Caco-2 (cell line): ENCODE measurements around the gene EOGT. TPM values are rescaled to one million over a fixed set of nuclear protein-coding genes. Genes with fewer than 3 reads are reported as not detected.

ENCODE experiments used
- BruUV-seq: library from RNA; stranded (reverse); fragments of 400-500 nt; replicated peaks from 2 replicates; lab custom pipeline; 2021; lab: Mats Ljungman, UMichigan
- CTCF ChIA-PET: fragments of 300-600 bp; sonication (Branson Sonifier 250); formaldehyde crosslinking; loops from one replicate; lab custom pipeline; 2022; ENCODE audit warnings: antibody characterized with exemption; lab: Charles Lee
- POLR2A ChIA-PET: fragments of 300-600 bp; sonication (Branson Sonifier 250); formaldehyde crosslinking; loops from one replicate; lab custom pipeline; 2022; ENCODE audit warnings: antibody characterized with exemption; lab: Charles Lee
- DNase-seq, 2 experiments: peaks; one replicate each; pipeline versions ENCODE4 v3.0.0 to v3.0.0-alpha.2; 2020 to 2022
- H3K27me3 ChIP-seq: replicated peaks from 2 replicates; pipeline ENCODE4 v1.6.0; 2011; ENCODE audit warnings: low read length; ENCODE audit not compliant: control insufficient read depth, insufficient read depth
- H3K36me3 ChIP-seq: 2 replicates; pipeline ENCODE4 v1.5.1; 2011; ENCODE audit warnings: low read length; ENCODE audit not compliant: control insufficient read depth, insufficient read depth
- H3K4me1 ChIP-seq: fragments of 250-450 bp; sonication (Bioruptor Pico); 2 replicates; pipeline ENCODE4 v1.5.1; 2020; ENCODE audit warnings: mild to moderate bottlenecking
- H3K4me3 ChIP-seq: 2 replicates; pipeline ENCODE4 v1.5.1; 2011; ENCODE audit warnings: low read depth, mild to moderate bottlenecking, control low read depth, low read length
- H3K9me3 ChIP-seq: fragments of 250-450 bp; sonication (Bioruptor Pico); 2 replicates; pipeline ENCODE4 v1.5.1; 2020; ENCODE audit warnings: mild to moderate bottlenecking, moderate library complexity
- H3K27ac Mint-ChIP-seq: one replicate; pipeline ENCODE4 v1.8.0; 2022; ENCODE audit warnings: mixed read lengths; ENCODE audit not compliant: unreplicated experiment
- H3K27me3 Mint-ChIP-seq: one replicate; pipeline ENCODE4 v1.8.0; 2022; ENCODE audit warnings: mixed read lengths; ENCODE audit not compliant: insufficient read depth, unreplicated experiment
- H3K36me3 Mint-ChIP-seq: one replicate; pipeline ENCODE4 v1.8.0; 2022; ENCODE audit warnings: mild to moderate bottlenecking, mixed read lengths; ENCODE audit not compliant: insufficient read depth, unreplicated experiment
- H3K4me1 Mint-ChIP-seq: one replicate; pipeline ENCODE4 v1.8.0; 2022; ENCODE audit warnings: low read depth, mixed read lengths; ENCODE audit not compliant: unreplicated experiment
- H3K4me3 Mint-ChIP-seq: one replicate; pipeline ENCODE4 v1.8.0; 2022; ENCODE audit warnings: mild to moderate bottlenecking, moderate library complexity, mixed read lengths; ENCODE audit not compliant: unreplicated experiment
- H3K9me3 Mint-ChIP-seq: one replicate; pipeline ENCODE4 v1.8.0; 2022; ENCODE audit warnings: mixed read lengths; ENCODE audit not compliant: unreplicated experiment
- CTCF ChIP-seq, 2 experiments: fragments of 200-600 bp in 1 of 2; IDR thresholded peaks; 1 replicate in 1 of 2; 2 replicates in 1 of 2; pipeline versions ENCODE4 v1.5.1 to v1.8.0; 2011 to 2022; ENCODE audit warnings: antibody characterized with exemption in 1 of 2, control low read depth in 1 of 2, inconsistent platforms in 1 of 2, low read depth in 1 of 2, low read length in 1 of 2, mild to moderate bottlenecking in 1 of 2, moderate library complexity in 1 of 2; ENCODE audit not compliant: insufficient read depth in 1 of 2, severe bottlenecking in 1 of 2, unreplicated experiment in 1 of 2
- intact Hi-C: fragments of 100-400 bp; cut with micrococcal nuclease; formaldehyde crosslinking; loops from one replicate; pipeline ENCODE4 v1.10.0; 2022; ENCODE audit not compliant: unreplicated experiment
- total RNA-seq: library from RNA; stranded (reverse); gene quantifications from 2 replicates; pipeline ENCODE4 v1.2.3, GENCODE V29; 2022

The EOGT gene
- total RNA-seq, 1 experiment from 2014 or later, result 16.1 TPM

- Mint-ChIP-seq H3K4me1 (no peaks in the 10 kb centered on the region), H3K27me3 (no peaks in the 10 kb centered on the region), H3K9me3 (no peaks in the 10 kb centered on the region), H3K4me3 (no peak overlapping the region), H3K36me3 (no peaks in the 10 kb centered on the region), H3K27ac (no peak overlapping the region)
- no peak for TF ChIP-seq CTCF (IDR thresholded peaks at IDR 0.05; ENCODE audit: insufficient read depth in 1 of 2, low read depth in 1 of 2, low read length in 1 of 2, severe bottlenecking in 1 of 2, unreplicated experiment in 1 of 2)
- Histone ChIP-seq H3K4me1 (no peaks in the 10 kb centered on the region), H3K4me3 (no peak overlapping the region), H3K9me3 (no peaks in the 10 kb centered on the region), H3K27me3 (no peaks in the 10 kb centered on the region), H3K36me3 (no peaks in the 10 kb centered on the region)
- intact Hi-C loops, result no loop called here
- no peak for DNase-seq
- POLR2A ChIA-PET, result no interaction called here
- BruUV-seq, result no TSS peak
- CTCF ChIA-PET, result no interaction called here
Observed at GRCh38 chr3:68977486-68978167, 35.9 kb downstream of the EOGT start.

- Histone ChIP-seq H3K27me3 (no peaks in the 10 kb centered on the region), H3K4me1 (no peaks in the 10 kb centered on the region), H3K9me3 (no peaks in the 10 kb centered on the region), H3K36me3 (no peaks in the 10 kb centered on the region), H3K4me3 (no peak overlapping the region)
- Mint-ChIP-seq H3K4me3 (no peak overlapping the region), H3K9me3 (no peaks in the 10 kb centered on the region), H3K4me1 (no peaks in the 10 kb centered on the region), H3K27me3 (peaks cover 5% of the 10 kb centered on the region), H3K36me3 (no peaks in the 10 kb centered on the region), H3K27ac (no peak overlapping the region)
- no TSS peak for BruUV-seq
- TF ChIP-seq CTCF (IDR thresholded peaks at IDR 0.05; ENCODE audit: insufficient read depth in 1 of 2, low read depth in 1 of 2, low read length in 1 of 2, severe bottlenecking in 1 of 2, unreplicated experiment in 1 of 2), result no peak
- ChIA-PET POLR2A (no interaction called here), CTCF (no interaction called here)
- intact Hi-C loops, result no loop called here
- no peak for DNase-seq
Observed at GRCh38 chr3:68974711-68975110, 38.8 kb downstream of the EOGT start.

GRCh38 chr3:68973639-68974038 is 39.8 kb downstream of the EOGT start:
- no peak for DNase-seq
- H3K4me1 Mint-ChIP-seq, result no peaks in the 10 kb centered on the region
- ChIA-PET POLR2A (no interaction called here), CTCF (no interaction called here)
- Histone ChIP-seq H3K27me3 (no peaks in the 10 kb centered on the region), H3K9me3 (no peaks in the 10 kb centered on the region), H3K4me3 (no peak overlapping the region), H3K36me3 (no peaks in the 10 kb centered on the region), H3K4me1 (no peaks in the 10 kb centered on the region)
- H3K27me3 Mint-ChIP-seq, result peaks cover 11% of the 10 kb centered on the region
- no peak overlapping the region for H3K27ac Mint-ChIP-seq
- H3K36me3 Mint-ChIP-seq, result no peaks in the 10 kb centered on the region
- TF ChIP-seq CTCF (IDR thresholded peaks at IDR 0.05; ENCODE audit: insufficient read depth in 1 of 2, low read depth in 1 of 2, low read length in 1 of 2, severe bottlenecking in 1 of 2, unreplicated experiment in 1 of 2), result no peak
- intact Hi-C loops, result no loop called here
- no peaks in the 10 kb centered on the region for H3K9me3 Mint-ChIP-seq
- H3K4me3 Mint-ChIP-seq, result no peak overlapping the region
- no TSS peak for BruUV-seq
